Measurements from ENCODE around the gene PIK3CB. TPM values are rescaled to one million over a fixed set of nuclear protein-coding genes. Genes with fewer than 3 reads are reported as not detected.
"Not testable (repeated sequence)": the region's sequence is repeated elsewhere in the genome, so short reads cannot be mapped to it uniquely, and the experiment has no call there.

The PIK3CB gene
- total and polyA plus RNA-seq, 4 donors = 4.7 to 15.9 (median 11.1) TPM

GRCh38 chr3:138796761-138797160, 38.0 kb downstream of the PIK3CB start:
- H3K27me3 ChIP-seq (ENCODE audit: control insufficient read depth in 4 of 4, insufficient read depth in 4 of 4, low read length in 3 of 4) = no peaks in the 10 kb centered on the region
- H3K9me3 ChIP-seq (ENCODE audit: control insufficient read depth in 4 of 4, low read length in 3 of 4) = no peaks in the 10 kb centered on the region
- TF ChIP-seq RXRA (IDR thresholded peaks at IDR 0.05) (no peak), JUND (IDR thresholded peaks at IDR 0.05) (no peak), HNF4A (conservative IDR thresholded peaks at IDR 0.05) (no peak), EGR1 (IDR thresholded peaks at IDR 0.05; ENCODE audit: low read depth in 2 of 2) (no peak), FOXA2 (IDR thresholded peaks at IDR 0.05) (no peak), FOXA1 (IDR thresholded peaks at IDR 0.05) (no peak)
- TF ChIP-seq, protein P1, sequence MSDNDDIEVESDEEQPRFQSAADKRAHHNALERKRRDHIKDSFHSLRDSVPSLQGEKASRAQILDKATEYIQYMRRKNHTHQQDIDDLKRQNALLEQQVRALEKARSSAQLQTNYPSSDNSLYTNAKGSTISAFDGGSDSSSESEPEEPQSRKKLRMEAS (IDR thresholded peaks at IDR 0.05) = no peak
- H3K4me3 ChIP-seq (ENCODE audit: low read depth in 1 of 3, low read length in 3 of 3) = no peak overlapping the region
- H3K27ac ChIP-seq (ENCODE audit: low read depth in 1 of 2, low read length in 2 of 2) = no peak overlapping the region
- peaks cover 0 to 5% (median 1%) of the 10 kb centered on the region in 4 donors for H3K36me3 ChIP-seq (ENCODE audit: control insufficient read depth in 4 of 4, insufficient read depth in 3 of 4, low read depth in 1 of 4, low read length in 3 of 4)
- H3K9ac ChIP-seq (ENCODE audit: low read depth in 1 of 2, low read length in 2 of 2) = no peak overlapping the region
- WGBS = 97% methylated on average over 5 of the region's 5 CpGs
- peaks cover 0 to 1% (median 0%) of the 10 kb centered on the region in 4 donors for H3K4me1 ChIP-seq (ENCODE audit: control insufficient read depth in 4 of 4, insufficient read depth in 4 of 4, low read length in 3 of 4)
- no peak for DNase-seq (ENCODE audit: low spot score)

DNA sequence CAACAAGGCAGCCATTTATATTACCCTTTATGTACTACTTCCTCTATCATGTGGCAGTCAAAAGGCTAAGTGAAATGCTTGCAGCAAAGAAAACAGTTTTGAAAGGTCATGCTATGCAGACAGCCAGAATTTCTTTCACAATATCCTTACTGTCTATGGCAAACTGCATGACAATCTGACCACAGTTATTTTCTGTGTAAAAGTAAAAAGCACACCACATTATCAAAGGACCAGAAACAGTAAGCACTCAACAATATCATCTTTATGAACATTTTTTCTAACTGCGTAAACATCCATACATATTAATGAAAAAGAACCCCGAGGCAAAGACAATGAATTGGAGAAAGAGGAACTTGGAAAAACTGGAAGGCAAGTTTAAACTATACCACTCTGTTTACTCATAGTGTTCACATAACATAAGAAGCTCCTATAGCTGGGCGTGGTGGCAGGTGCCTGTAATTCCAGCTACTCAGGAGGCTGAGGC, 47.9 kb downstream of the PIK3CB start:
- Histone ChIP-seq H3K27ac (ENCODE audit: low read depth in 1 of 2, low read length in 2 of 2) (no peak overlapping the region), H3K4me3 (ENCODE audit: low read depth in 1 of 3, low read length in 3 of 3) (no peak overlapping the region)

GRCh38 chr3:138785951-138786350, 48.8 kb downstream of the PIK3CB start:
- Histone ChIP-seq H3K9me3 (ENCODE audit: control insufficient read depth in 4 of 4, low read length in 3 of 4) (no peaks in the 10 kb centered on the region), H3K36me3 (ENCODE audit: control insufficient read depth in 4 of 4, insufficient read depth in 3 of 4, low read depth in 1 of 4, low read length in 3 of 4) (peaks cover 0 to 3% (median 0%) of the 10 kb centered on the region in 4 donors), H3K4me1 (ENCODE audit: control insufficient read depth in 4 of 4, insufficient read depth in 4 of 4, low read length in 3 of 4) (no peaks in the 10 kb centered on the region), H3K9ac (ENCODE audit: low read depth in 1 of 2, low read length in 2 of 2) (no peak overlapping the region), H3K27me3 (ENCODE audit: control insufficient read depth in 4 of 4, insufficient read depth in 4 of 4, low read length in 3 of 4) (no peaks in the 10 kb centered on the region), H3K4me3 (ENCODE audit: low read depth in 1 of 3, low read length in 3 of 3) (no peak overlapping the region), H3K27ac (ENCODE audit: low read depth in 1 of 2, low read length in 2 of 2) (no peak overlapping the region)
- TF ChIP-seq HNF4G (IDR thresholded peaks at IDR 0.05) = no peak
- TF ChIP-seq GABPA (IDR thresholded peaks at IDR 0.05 in 1 of 2, conservative IDR thresholded peaks at IDR 0.05 in 1 of 2) = no peak
- no peak for DNase-seq (ENCODE audit: low spot score)

More for the DNA sequence above, 47.9 kb downstream of the PIK3CB start:
- TF ChIP-seq HNF4G (IDR thresholded peaks at IDR 0.05) = no peak
- TF ChIP-seq YY1 (IDR thresholded peaks at IDR 0.05) = peak; percentile 32
- Histone ChIP-seq H3K9me3 (ENCODE audit: control insufficient read depth in 4 of 4, low read length in 3 of 4) (no peaks in the 10 kb centered on the region), H3K9ac (ENCODE audit: low read depth in 1 of 2, low read length in 2 of 2) (no peak overlapping the region), H3K27me3 (ENCODE audit: control insufficient read depth in 4 of 4, insufficient read depth in 4 of 4, low read length in 3 of 4) (no peaks in the 10 kb centered on the region), H3K4me1 (ENCODE audit: control insufficient read depth in 4 of 4, insufficient read depth in 4 of 4, low read length in 3 of 4) (no peaks in the 10 kb centered on the region), H3K36me3 (ENCODE audit: control insufficient read depth in 4 of 4, insufficient read depth in 3 of 4, low read depth in 1 of 4, low read length in 3 of 4) (peaks cover 0 to 5% (median 1%) of the 10 kb centered on the region in 4 donors)
- 82% methylated on average over 3 of the region's 3 CpGs for WGBS
- DNase-seq (ENCODE audit: low spot score) = no peak

- not testable (repeated sequence) for H3K27ac ChIP-seq (ENCODE audit: low read depth in 1 of 2, low read length in 2 of 2); H3K4me1 ChIP-seq (ENCODE audit: control insufficient read depth in 4 of 4, insufficient read depth in 4 of 4, low read length in 3 of 4); DNase-seq (ENCODE audit: low spot score); H3K9ac ChIP-seq (ENCODE audit: low read depth in 1 of 2, low read length in 2 of 2); H3K4me3 ChIP-seq (ENCODE audit: low read depth in 1 of 3, low read length in 3 of 3); H3K9me3 ChIP-seq (ENCODE audit: control insufficient read depth in 4 of 4, low read length in 3 of 4); H3K36me3 ChIP-seq (ENCODE audit: control insufficient read depth in 4 of 4, insufficient read depth in 3 of 4, low read depth in 1 of 4, low read length in 3 of 4); H3K27me3 ChIP-seq (ENCODE audit: control insufficient read depth in 4 of 4, insufficient read depth in 4 of 4, low read length in 3 of 4)
- WGBS = 82% methylated on average over 7 of the region's 7 CpGs
Observed at GRCh38 chr3:138785362-138785857, 49.3 kb downstream of the PIK3CB start.

- 95% methylated on average over 1 of the region's 1 CpG for WGBS
- Histone ChIP-seq H3K27me3 (ENCODE audit: control insufficient read depth in 4 of 4, insufficient read depth in 4 of 4, low read length in 3 of 4) (no peaks in the 10 kb centered on the region), H3K4me3 (ENCODE audit: low read depth in 1 of 3, low read length in 3 of 3) (no peak overlapping the region), H3K9me3 (ENCODE audit: control insufficient read depth in 4 of 4, low read length in 3 of 4) (no peaks in the 10 kb centered on the region), H3K27ac (ENCODE audit: low read depth in 1 of 2, low read length in 2 of 2) (no peak overlapping the region), H3K36me3 (ENCODE audit: control insufficient read depth in 4 of 4, insufficient read depth in 3 of 4, low read depth in 1 of 4, low read length in 3 of 4) (no peaks in the 10 kb centered on the region), H3K4me1 (ENCODE audit: control insufficient read depth in 4 of 4, insufficient read depth in 4 of 4, low read length in 3 of 4) (no peaks in the 10 kb centered on the region), H3K9ac (ENCODE audit: low read depth in 1 of 2, low read length in 2 of 2) (no peak overlapping the region)
- no peak for DNase-seq (ENCODE audit: low spot score)
- TF ChIP-seq GABPA (IDR thresholded peaks at IDR 0.05 in 1 of 2, conservative IDR thresholded peaks at IDR 0.05 in 1 of 2) = no peak
- TF ChIP-seq RAD21 (IDR thresholded peaks at IDR 0.05) = no peak
- TF ChIP-seq, protein P2, sequence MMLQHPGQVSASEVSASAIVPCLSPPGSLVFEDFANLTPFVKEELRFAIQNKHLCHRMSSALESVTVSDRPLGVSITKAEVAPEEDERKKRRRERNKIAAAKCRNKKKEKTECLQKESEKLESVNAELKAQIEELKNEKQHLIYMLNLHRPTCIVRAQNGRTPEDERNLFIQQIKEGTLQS (IDR thresholded peaks at IDR 0.05) = no peak
- no peak for TF ChIP-seq ZBTB33 (IDR thresholded peaks at IDR 0.05)
- no peak for TF ChIP-seq NR2F2 (IDR thresholded peaks at IDR 0.05)
- TF ChIP-seq FOXA2 (IDR thresholded peaks at IDR 0.05) = no peak
- TF ChIP-seq JUND (IDR thresholded peaks at IDR 0.05) = no peak
- TF ChIP-seq, protein P1 (IDR thresholded peaks at IDR 0.05) = no peak
- TF ChIP-seq TAF1 (conservative IDR thresholded peaks at IDR 0.05) = no peak
- no peak for TF ChIP-seq FOXA1 (IDR thresholded peaks at IDR 0.05)
- TF ChIP-seq YY1 (IDR thresholded peaks at IDR 0.05) = no peak
- TF ChIP-seq HNF4A (conservative IDR thresholded peaks at IDR 0.05) = no peak
- no peak for TF ChIP-seq RXRA (IDR thresholded peaks at IDR 0.05)
Observed at GRCh38 chr3:138782755-138783154, 52.0 kb downstream of the PIK3CB start.

Measured in liver (tissue), 9 donors.